GM18499 (cell line): ENCODE data around the gene CBX7.
"Not testable (repeated sequence)": the region's sequence is repeated elsewhere in the genome, so short reads cannot be mapped to it uniquely, and the experiment has no call there.

Source experiments
- ATAC-seq: cut with Tn5 transposase; IDR thresholded peaks from one replicate; pipeline ENCODE4 v1.9.1; 2021; ENCODE audit warnings: moderate number of reproducible peaks; ENCODE audit not compliant: insufficient read depth, unreplicated experiment

The CBX7 gene

GRCh38 chr22:39174498-39175352 lies 22.2 kb upstream of the CBX7 start:
- no peak for ATAC-seq

GRCh38 chr22:39173787-39174497 lies 21.5 kb upstream of the CBX7 start:
- no peak for ATAC-seq

GRCh38 chr22:39173050-39173706 lies 20.7 kb upstream of the CBX7 start:
- ATAC-seq: no peak

- ATAC-seq: not testable (repeated sequence)
Observed at GRCh38 chr22:39172265-39173049, 20.0 kb upstream of the CBX7 start.

- ATAC-seq: no peak
Observed at GRCh38 chr22:39171623-39172264, 19.3 kb upstream of the CBX7 start.

GRCh38 chr22:39170825-39171622 lies 18.5 kb upstream of the CBX7 start:
- ATAC-seq: no peak

- no peak for ATAC-seq
Observed at GRCh38 chr22:39169797-39170466, 17.5 kb upstream of the CBX7 start.

GRCh38 chr22:39166547-39166946 lies 14.1 kb upstream of the CBX7 start:
- no peak for ATAC-seq

GRCh38 chr22:39156093-39156492 lies 3.6 kb upstream of the CBX7 start:
- not testable (repeated sequence) for ATAC-seq

GRCh38 chr22:39155421-39155820 lies 2.9 kb upstream of the CBX7 start:
- ATAC-seq: no peak

GRCh38 chr22:39153220-39153717 lies 789 bp upstream of the CBX7 start:
- ATAC-seq: no peak

- ATAC-seq: peak; percentile 26
Observed at GRCh38 chr22:39152024-39152510, 413 bp downstream of the CBX7 start.

- no peak for ATAC-seq
Observed at GRCh38 chr22:39151329-39151975, 1.0 kb downstream of the CBX7 start.

GRCh38 chr22:39150848-39151215 lies 1.6 kb downstream of the CBX7 start:
- no peak for ATAC-seq

- no peak for ATAC-seq
Observed at GRCh38 chr22:39149915-39150847, 2.3 kb downstream of the CBX7 start.

- no peak for ATAC-seq
Observed at GRCh38 chr22:39148727-39149535, 3.5 kb downstream of the CBX7 start.
